CD8-positive, alpha-beta memory T cell (primary cell): ENCODE results near the gene DIP2B. TPM values are rescaled to one million over a fixed set of nuclear protein-coding genes. Genes with fewer than 3 reads are reported as not detected.

Source experiments
- CTCF ChIA-PET: fragments of 350-600 bp; sonication (Branson Sonifier 250); formaldehyde crosslinking; loops from one replicate; lab custom pipeline; 2021; ENCODE audit warnings: antibody characterized with exemption; lab: Charles Lee
- POLR2A ChIA-PET: fragments of 350-600 bp; sonication (Branson Sonifier 250); formaldehyde crosslinking; loops from one replicate; lab custom pipeline; 2021; ENCODE audit warnings: antibody characterized with exemption; lab: Charles Lee
- DNase-seq, 5 donors: peaks; one replicate each; pipeline versions ENCODE4 v3.0.0 to v3.0.0-alpha.2; 2020 to 2022; ENCODE audit warnings: mixed read lengths in 1 of 5
- H3K27ac ChIP-seq: one replicate; pipeline ENCODE4 v1.7.0; 2013; ENCODE audit warnings: low read depth, mild to moderate bottlenecking, low read length, moderate library complexity
- H3K27me3 ChIP-seq: 2 replicates; pipeline ENCODE4 v1.7.0; 2013; ENCODE audit warnings: low read length, mild to moderate bottlenecking; ENCODE audit not compliant: insufficient read depth, poor library complexity, severe bottlenecking
- H3K36me3 ChIP-seq: 2 replicates; pipeline ENCODE4 v1.7.0; 2013; ENCODE audit warnings: mild to moderate bottlenecking, low read length, moderate library complexity; ENCODE audit not compliant: insufficient read depth
- H3K4me1 ChIP-seq: 2 replicates; pipeline ENCODE4 v1.7.0; 2013; ENCODE audit warnings: mild to moderate bottlenecking, low read length, moderate library complexity; ENCODE audit not compliant: insufficient read depth
- H3K4me3 ChIP-seq: 2 replicates; pipeline ENCODE4 v1.7.0; 2013; ENCODE audit warnings: mild to moderate bottlenecking, low read length
- H3K9me3 ChIP-seq: 2 replicates; pipeline ENCODE4 v1.7.0; 2013; ENCODE audit warnings: mild to moderate bottlenecking, low read length
- H3K27ac Mint-ChIP-seq, 8 donors: one replicate each; pipeline ENCODE4 v1.8.0; 2020 to 2021; ENCODE audit warnings: mixed read lengths in 8 of 8, mild to moderate bottlenecking in 6 of 8, inconsistent platforms in 3 of 8, moderate library complexity in 3 of 8
- H3K27me3 Mint-ChIP-seq, 2 donors: one replicate each; pipeline ENCODE4 v1.8.0; 2020 to 2021; ENCODE audit warnings: mixed read lengths in 2 of 2, mild to moderate bottlenecking in 1 of 2, moderate library complexity in 1 of 2
- H3K36me3 Mint-ChIP-seq, 3 donors: one replicate each; pipeline ENCODE4 v1.8.0; 2020 to 2021; ENCODE audit warnings: mixed read lengths in 3 of 3, inconsistent platforms in 1 of 3, mild to moderate bottlenecking in 1 of 3
- H3K4me1 Mint-ChIP-seq, 3 donors: one replicate each; pipeline ENCODE4 v1.8.0; 2020 to 2021; ENCODE audit warnings: mixed read lengths in 3 of 3, inconsistent platforms in 1 of 3, mild to moderate bottlenecking in 1 of 3
- H3K4me3 Mint-ChIP-seq, 7 donors: one replicate each; pipeline ENCODE4 v1.8.0; 2020 to 2021; ENCODE audit warnings: mixed read lengths in 7 of 7, mild to moderate bottlenecking in 6 of 7, moderate library complexity in 4 of 7, inconsistent platforms in 2 of 7
- H3K9me3 Mint-ChIP-seq, 5 donors: one replicate each; pipeline ENCODE4 v1.8.0; 2020 to 2022; ENCODE audit warnings: mixed read lengths in 5 of 5, mild to moderate bottlenecking in 3 of 5, moderate library complexity in 2 of 5, inconsistent platforms in 1 of 5
- polyA plus RNA-seq: library from polyadenylated mRNA; unstranded; fragments of 300-500 nt; fragmentation: Illumina TruSeq; gene quantifications from one replicate; pipeline ENCODE4 v1.2.3, GENCODE V29; 2021
- total RNA-seq, 2 experiments: library from RNA; stranded (reverse); gene quantifications; one replicate each; pipeline ENCODE4 v1.2.3, GENCODE V29; 2021

DIP2B gene
- total and polyA plus RNA-seq, 3 experiments from 2014 or later: 7.9 to 21.0 (median 20.4) TPM

GRCh38 chr12:50545213-50545612 is 40.4 kb downstream of the DIP2B start:
- Histone ChIP-seq H3K27ac (no peak overlapping the region), H3K27me3 (no peaks in the 10 kb centered on the region), H3K9me3 (no peaks in the 10 kb centered on the region), H3K4me3 (no peak overlapping the region), H3K4me1 (peaks cover 4% of the 10 kb centered on the region), H3K36me3 (no peaks in the 10 kb centered on the region)
- Mint-ChIP-seq H3K27me3 (no peaks in the 10 kb centered on the region), H3K9me3 (no peaks in the 10 kb centered on the region), H3K4me3 (no peak overlapping the region), H3K36me3 (peaks cover 0 to 1% (median 0%) of the 10 kb centered on the region in 3 donors), H3K27ac (no peak overlapping the region), H3K4me1 (peaks cover 9 to 26% (median 26%) of the 10 kb centered on the region in 3 donors)
- POLR2A ChIA-PET: no interaction called here
- CTCF ChIA-PET: interaction anchor here (0.7 kb wide), 1 partner anchor 52 kb away, joined by 3 read pairs; no protein-coding TSS in a partner anchor
- DNase-seq: no peak

DNA sequence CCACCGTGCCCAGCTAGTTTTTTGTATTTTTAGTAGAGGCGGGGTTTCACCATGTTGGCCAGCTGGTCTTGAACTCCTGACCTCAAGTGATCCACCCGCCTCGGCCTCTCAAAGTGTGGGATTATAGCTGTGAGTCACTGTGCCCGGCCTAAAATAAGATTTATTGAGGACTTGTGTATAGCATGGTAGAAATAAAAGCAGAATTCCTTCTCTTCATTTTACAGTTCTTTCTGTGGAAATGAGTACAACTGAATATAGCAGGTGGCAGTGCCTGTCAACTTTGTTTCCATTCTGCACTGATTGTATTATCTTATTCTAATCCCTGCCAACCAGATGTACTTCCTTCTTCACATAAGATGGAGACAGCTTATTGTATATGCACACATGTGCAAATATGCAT is 41.0 kb downstream of the DIP2B start:
- Histone ChIP-seq H3K27ac (no peak overlapping the region), H3K36me3 (no peaks in the 10 kb centered on the region), H3K4me3 (no peak overlapping the region), H3K4me1 (peaks cover 4% of the 10 kb centered on the region), H3K9me3 (no peaks in the 10 kb centered on the region), H3K27me3 (no peaks in the 10 kb centered on the region)
- no peaks in the 10 kb centered on the region for H3K9me3 Mint-ChIP-seq
- H3K36me3 Mint-ChIP-seq: peaks cover 0 to 1% (median 0%) of the 10 kb centered on the region in 3 donors
- peaks cover 11 to 26% (median 26%) of the 10 kb centered on the region in 3 donors for H3K4me1 Mint-ChIP-seq
- H3K27ac Mint-ChIP-seq: no peak overlapping the region
- ChIA-PET POLR2A (no interaction called here), CTCF (no interaction called here)
- no peak for DNase-seq
- no peaks in the 10 kb centered on the region for H3K27me3 Mint-ChIP-seq
- H3K4me3 Mint-ChIP-seq: no peak overlapping the region

- no peak overlapping the region for H3K27ac Mint-ChIP-seq
- H3K4me3 ChIP-seq: no peak overlapping the region
- no peak overlapping the region for H3K4me3 Mint-ChIP-seq
- no peaks in the 10 kb centered on the region for H3K36me3 ChIP-seq
- POLR2A ChIA-PET: no interaction called here
- H3K27ac ChIP-seq: no peak overlapping the region
- H3K36me3 Mint-ChIP-seq: peaks cover 0 to 1% (median 0%) of the 10 kb centered on the region in 3 donors
- CTCF ChIA-PET: no interaction called here
- no peaks in the 10 kb centered on the region for H3K9me3 Mint-ChIP-seq
- H3K9me3 ChIP-seq: no peaks in the 10 kb centered on the region
- H3K4me1 Mint-ChIP-seq: peaks cover 13 to 26% (median 22%) of the 10 kb centered on the region in 3 donors
- H3K27me3 Mint-ChIP-seq: no peaks in the 10 kb centered on the region
- peaks cover 4% of the 10 kb centered on the region for H3K4me1 ChIP-seq
- H3K27me3 ChIP-seq: no peaks in the 10 kb centered on the region
- DNase-seq: no peak
Observed at GRCh38 chr12:50546441-50547318, 41.9 kb downstream of the DIP2B start.

DNA sequence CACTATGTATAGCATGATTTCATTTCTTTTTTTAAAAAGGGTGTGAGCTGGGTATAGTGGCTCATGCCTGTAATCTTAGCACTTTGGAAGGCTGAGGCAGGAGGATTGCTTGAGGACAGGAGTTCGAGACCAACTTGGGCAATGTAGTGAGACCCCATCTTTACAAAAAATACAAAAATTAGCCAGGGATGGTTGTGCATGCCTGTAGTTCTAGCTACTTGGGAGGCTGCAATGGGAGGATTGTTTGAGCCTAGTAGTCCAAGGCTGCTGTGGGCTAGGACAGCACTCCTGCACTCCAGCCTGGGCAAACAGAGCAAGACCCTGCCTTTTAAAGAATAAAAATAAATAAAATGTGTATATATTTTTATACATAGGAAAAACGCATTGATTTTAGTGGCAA is 43.0 kb downstream of the DIP2B start:
- H3K36me3 ChIP-seq: no peaks in the 10 kb centered on the region
- DNase-seq: no peak
- Mint-ChIP-seq H3K4me1 (peaks cover 13 to 20% (median 17%) of the 10 kb centered on the region in 3 donors), H3K27ac (no peak overlapping the region), H3K27me3 (no peaks in the 10 kb centered on the region), H3K9me3 (no peaks in the 10 kb centered on the region), H3K36me3 (peaks cover 0 to 2% (median 1%) of the 10 kb centered on the region in 3 donors), H3K4me3 (no peak overlapping the region)
- H3K4me3 ChIP-seq: no peak overlapping the region
- CTCF ChIA-PET: no interaction called here
- no peak overlapping the region for H3K27ac ChIP-seq
- peaks cover 4% of the 10 kb centered on the region for H3K4me1 ChIP-seq
- H3K9me3 ChIP-seq: no peaks in the 10 kb centered on the region
- H3K27me3 ChIP-seq: no peaks in the 10 kb centered on the region
- POLR2A ChIA-PET: interaction anchor here (0.6 kb wide), 1 partner anchor 216 kb away, joined by 3 read pairs; the partner anchor contains the start of gene ATF1

- no peak for DNase-seq
- Histone ChIP-seq H3K27me3 (no peaks in the 10 kb centered on the region), H3K27ac (no peak overlapping the region), H3K36me3 (no peaks in the 10 kb centered on the region), H3K4me3 (no peak overlapping the region), H3K9me3 (no peaks in the 10 kb centered on the region), H3K4me1 (peaks cover 4% of the 10 kb centered on the region)
- Mint-ChIP-seq H3K4me1 (peaks cover 21 to 28% (median 25%) of the 10 kb centered on the region in 3 donors), H3K27me3 (no peaks in the 10 kb centered on the region), H3K36me3 (peaks cover 4 to 10% (median 7%) of the 10 kb centered on the region in 3 donors), H3K4me3 (no peak overlapping the region), H3K27ac (peak overlapping the region in 1 of 8 donors; percentile 56), H3K9me3 (no peaks in the 10 kb centered on the region)
- ChIA-PET POLR2A (no interaction called here), CTCF (no interaction called here)
Observed at GRCh38 chr12:50549885-50550284, 45.1 kb downstream of the DIP2B start.

DNA sequence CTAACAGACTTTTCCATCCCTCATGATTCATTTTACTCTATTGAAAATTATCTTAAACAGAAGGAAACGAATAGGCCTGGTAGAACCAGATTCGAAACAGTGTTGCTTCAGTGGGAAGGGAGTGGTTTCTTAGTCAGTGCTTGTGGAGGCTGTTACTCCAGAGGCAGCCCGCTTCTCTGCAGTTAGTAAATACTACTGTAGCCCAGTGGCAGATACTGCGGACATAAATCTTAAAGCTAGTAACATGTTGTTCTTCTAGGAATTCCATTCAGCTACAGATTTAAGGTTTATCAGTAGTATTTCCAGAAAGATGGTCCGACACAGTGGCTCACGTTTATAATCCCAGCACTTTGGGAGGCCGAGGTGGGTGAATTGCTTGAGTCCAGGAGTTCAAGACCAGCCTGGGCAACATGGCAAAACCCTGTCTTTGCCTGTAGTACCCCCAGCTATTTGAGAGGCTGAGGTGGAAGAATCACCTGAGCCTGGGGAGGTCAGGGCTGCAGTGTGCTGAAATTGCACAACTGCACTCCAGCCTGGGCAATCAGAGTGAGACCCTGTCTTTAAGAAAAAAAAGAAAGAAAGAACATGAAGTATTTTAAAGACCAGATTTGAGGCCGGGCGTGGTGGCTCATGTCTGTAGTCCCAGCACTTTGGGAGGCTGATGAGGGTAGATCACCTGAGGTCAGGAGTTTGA is 45.9 kb downstream of the DIP2B start:
- no peaks in the 10 kb centered on the region for H3K36me3 ChIP-seq
- H3K27ac Mint-ChIP-seq: peak overlapping the region in 1 of 8 donors; percentile 44
- POLR2A ChIA-PET: no interaction called here
- no peak overlapping the region for H3K4me3 Mint-ChIP-seq
- peaks cover 26 to 33% (median 32%) of the 10 kb centered on the region in 3 donors for H3K4me1 Mint-ChIP-seq
- CTCF ChIA-PET: interaction anchor here (0.8 kb wide), 1 partner anchor 13 kb away, joined by 3 read pairs; no protein-coding TSS in a partner anchor
- no peaks in the 10 kb centered on the region for H3K27me3 ChIP-seq
- H3K9me3 ChIP-seq: no peaks in the 10 kb centered on the region
- no peak overlapping the region for H3K27ac ChIP-seq
- peaks cover 4% of the 10 kb centered on the region for H3K4me1 ChIP-seq
- peaks cover 4 to 10% (median 7%) of the 10 kb centered on the region in 3 donors for H3K36me3 Mint-ChIP-seq
- H3K9me3 Mint-ChIP-seq: no peaks in the 10 kb centered on the region
- no peaks in the 10 kb centered on the region for H3K27me3 Mint-ChIP-seq
- no peak for DNase-seq
- no peak overlapping the region for H3K4me3 ChIP-seq

DNA sequence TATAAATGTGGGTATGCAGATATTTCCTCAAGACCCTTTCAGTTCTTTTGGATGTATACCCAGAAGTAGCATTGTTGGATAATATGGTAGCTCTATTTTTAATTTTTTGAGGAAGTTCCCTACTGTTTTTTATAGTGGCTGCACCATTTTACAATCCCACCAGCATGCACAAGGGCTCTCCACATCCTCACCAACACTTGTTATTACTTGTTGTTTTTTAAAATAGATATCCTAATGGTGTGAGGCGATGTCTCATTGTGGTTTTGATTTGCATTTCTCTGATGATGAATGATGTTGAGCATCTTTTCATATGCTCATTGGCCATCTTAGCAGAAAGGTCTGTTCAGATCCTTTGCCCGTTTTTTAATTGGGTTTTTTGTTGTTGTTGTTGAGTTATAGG is 47.1 kb downstream of the DIP2B start:
- H3K4me1 Mint-ChIP-seq: peaks cover 22 to 27% (median 23%) of the 10 kb centered on the region in 3 donors
- Histone ChIP-seq H3K4me3 (no peak overlapping the region), H3K4me1 (no peaks in the 10 kb centered on the region), H3K36me3 (no peaks in the 10 kb centered on the region), H3K9me3 (no peaks in the 10 kb centered on the region), H3K27ac (no peak overlapping the region), H3K27me3 (no peaks in the 10 kb centered on the region)
- CTCF ChIA-PET: interaction anchor here (0.8 kb wide), 1 partner anchor 12 kb away, joined by 3 read pairs; no protein-coding TSS in a partner anchor
- H3K4me3 Mint-ChIP-seq: no peak overlapping the region
- DNase-seq: no peak
- H3K9me3 Mint-ChIP-seq: no peaks in the 10 kb centered on the region
- H3K27me3 Mint-ChIP-seq: no peaks in the 10 kb centered on the region
- H3K27ac Mint-ChIP-seq: no peak overlapping the region
- peaks cover 4 to 10% (median 7%) of the 10 kb centered on the region in 3 donors for H3K36me3 Mint-ChIP-seq
- POLR2A ChIA-PET: no interaction called here

GRCh38 chr12:50554651-50555050 is 49.9 kb downstream of the DIP2B start:
- DNase-seq: no peak
- Mint-ChIP-seq H3K4me3 (no peak overlapping the region), H3K4me1 (peaks cover 26 to 38% (median 26%) of the 10 kb centered on the region in 3 donors), H3K27me3 (no peaks in the 10 kb centered on the region), H3K36me3 (peaks cover 4 to 16% (median 10%) of the 10 kb centered on the region in 3 donors), H3K9me3 (no peaks in the 10 kb centered on the region), H3K27ac (peak overlapping the region in 1 of 8 donors; percentile 27)
- Histone ChIP-seq H3K4me1 (no peaks in the 10 kb centered on the region), H3K27me3 (no peaks in the 10 kb centered on the region), H3K4me3 (no peak overlapping the region), H3K36me3 (no peaks in the 10 kb centered on the region), H3K27ac (no peak overlapping the region), H3K9me3 (no peaks in the 10 kb centered on the region)
- POLR2A ChIA-PET: no interaction called here
- CTCF ChIA-PET: no interaction called here
